HUES6 (cell line): ENCODE data around the gene ZG16.

Experiments used
- H3K27ac ChIP-seq: 2 replicates; pipeline ENCODE4 v1.7.0; 2013; ENCODE audit warnings: low read depth, mild to moderate bottlenecking, low read length, inconsistent platforms
- H3K27me3 ChIP-seq: 2 replicates; pipeline ENCODE4 v1.6.1; 2013; ENCODE audit warnings: low read length; ENCODE audit not compliant: control insufficient read depth, insufficient read depth
- H3K36me3 ChIP-seq: 2 replicates; pipeline ENCODE4 v1.6.1; 2013; ENCODE audit warnings: low read length; ENCODE audit not compliant: control insufficient read depth, insufficient read depth
- H3K4me1 ChIP-seq: 2 replicates; pipeline ENCODE4 v1.6.1; 2013; ENCODE audit warnings: low read length; ENCODE audit not compliant: control insufficient read depth, insufficient read depth
- H3K4me3 ChIP-seq: 2 replicates; pipeline ENCODE4 v1.5.1; 2013; ENCODE audit warnings: low read depth, low read length
- H3K9ac ChIP-seq: one replicate; pipeline ENCODE4 v1.6.1; 2013; ENCODE audit warnings: mild to moderate bottlenecking, low read length
- H3K9me3 ChIP-seq: 2 replicates; pipeline ENCODE4 v1.6.1; 2013; ENCODE audit warnings: low read depth, low read length; ENCODE audit not compliant: control insufficient read depth, insufficient read depth

The ZG16 gene

DNA sequence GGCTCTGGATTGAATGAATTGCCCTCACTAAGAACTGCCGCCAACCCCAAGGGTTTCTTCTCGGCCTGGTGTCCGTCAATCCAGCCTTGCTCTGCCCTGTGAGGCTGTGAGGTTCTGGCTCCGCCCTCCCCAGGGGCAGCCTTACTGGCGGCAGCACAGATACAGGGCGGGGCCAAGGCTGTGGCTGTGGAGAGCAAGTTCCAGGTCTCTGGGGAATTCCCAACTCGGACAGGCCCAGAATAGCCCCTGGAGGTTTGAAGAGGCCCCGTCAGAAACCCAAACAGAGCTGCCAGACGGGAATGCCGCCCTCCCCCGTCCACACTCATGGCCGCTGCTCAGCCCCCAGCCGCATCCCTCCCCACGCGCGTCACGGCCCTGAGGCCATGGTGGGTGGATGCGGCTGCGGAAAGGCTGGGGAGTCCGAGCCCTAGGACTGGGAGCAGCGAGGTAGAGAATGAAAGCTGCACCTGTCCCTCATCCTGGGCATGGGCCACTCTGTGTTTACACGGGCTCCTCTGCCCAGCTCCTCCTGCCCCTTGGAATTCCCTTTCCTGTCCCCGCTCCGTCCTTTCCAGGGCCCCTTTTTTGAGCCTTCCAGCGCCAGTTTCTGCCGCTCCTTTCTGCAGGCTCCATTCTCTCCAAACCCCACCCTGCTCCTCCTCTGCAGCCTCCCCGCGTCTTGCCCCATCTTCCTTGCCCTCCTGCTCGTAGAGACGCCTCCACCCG, 33.3 kb downstream of the ZG16 start:
- H3K36me3 ChIP-seq = peaks cover 27% of the 10 kb centered on the region
- no peaks in the 10 kb centered on the region for H3K9me3 ChIP-seq
- H3K27ac ChIP-seq = peak overlapping the region; percentile 15; the same call in 1 of the 2 replicates
- peak overlapping the region; percentile 68 for H3K4me3 ChIP-seq
- peak overlapping the region; percentile 73 for H3K9ac ChIP-seq
- peaks cover 50% of the 10 kb centered on the region for H3K4me1 ChIP-seq
- H3K27me3 ChIP-seq = no peaks in the 10 kb centered on the region

DNA sequence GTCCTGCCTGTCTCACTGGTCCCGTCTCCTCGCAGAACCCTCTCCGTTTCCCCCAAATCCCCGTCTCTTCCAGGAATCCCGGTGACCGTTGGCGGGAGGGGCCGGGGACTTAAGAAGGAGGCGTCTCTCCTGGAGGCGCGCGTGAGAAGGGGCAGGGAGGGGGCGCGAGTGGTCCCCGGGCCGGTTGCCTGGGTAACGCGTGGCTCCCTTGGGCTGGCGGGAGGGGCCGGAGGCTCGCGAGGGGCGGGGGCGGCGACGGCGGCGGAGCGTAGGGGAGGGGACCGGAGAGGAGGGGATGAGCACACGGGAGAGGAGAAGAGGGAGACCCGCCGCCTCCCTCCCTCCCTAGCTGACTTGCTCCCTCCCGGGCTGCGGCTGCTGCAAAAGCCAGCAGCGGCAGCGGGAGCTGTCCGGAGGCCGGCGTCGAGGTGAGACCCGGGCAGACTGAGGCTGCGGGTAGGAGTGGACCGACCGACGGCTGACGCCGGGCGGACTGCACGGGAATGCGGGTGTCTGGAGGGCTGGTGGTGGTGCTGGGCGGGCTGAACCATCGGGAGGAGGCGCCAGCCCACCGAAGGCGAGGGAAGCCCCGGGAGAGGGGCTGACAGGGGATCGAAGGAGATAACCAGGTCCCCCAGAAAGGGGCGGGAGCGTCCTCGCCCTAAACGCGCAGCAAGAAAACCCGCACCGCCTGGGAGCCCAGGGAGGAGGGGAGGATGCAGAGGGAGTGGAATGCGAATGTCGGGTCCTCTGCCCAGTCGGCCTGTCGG, 34.0 kb downstream of the ZG16 start, which contains the start of gene PRRT2:
Gene PRRT2, plus strand, starts transcription at position 298 of the 770 bp plus-strand sequence. CDS start 862 bp downstream, outside the sequence.
- peaks cover 27% of the 10 kb centered on the region for H3K36me3 ChIP-seq
- H3K9me3 ChIP-seq = no peaks in the 10 kb centered on the region
- no peaks in the 10 kb centered on the region for H3K27me3 ChIP-seq
- peaks cover 50% of the 10 kb centered on the region for H3K4me1 ChIP-seq
- H3K9ac ChIP-seq = peak within 1 kb of the TSS; percentile 73
- H3K27ac ChIP-seq = peak within 1 kb of the TSS; percentile 15; the same call in 1 of the 2 replicates
- peak within 1 kb of the TSS; percentile 68 for H3K4me3 ChIP-seq

DNA sequence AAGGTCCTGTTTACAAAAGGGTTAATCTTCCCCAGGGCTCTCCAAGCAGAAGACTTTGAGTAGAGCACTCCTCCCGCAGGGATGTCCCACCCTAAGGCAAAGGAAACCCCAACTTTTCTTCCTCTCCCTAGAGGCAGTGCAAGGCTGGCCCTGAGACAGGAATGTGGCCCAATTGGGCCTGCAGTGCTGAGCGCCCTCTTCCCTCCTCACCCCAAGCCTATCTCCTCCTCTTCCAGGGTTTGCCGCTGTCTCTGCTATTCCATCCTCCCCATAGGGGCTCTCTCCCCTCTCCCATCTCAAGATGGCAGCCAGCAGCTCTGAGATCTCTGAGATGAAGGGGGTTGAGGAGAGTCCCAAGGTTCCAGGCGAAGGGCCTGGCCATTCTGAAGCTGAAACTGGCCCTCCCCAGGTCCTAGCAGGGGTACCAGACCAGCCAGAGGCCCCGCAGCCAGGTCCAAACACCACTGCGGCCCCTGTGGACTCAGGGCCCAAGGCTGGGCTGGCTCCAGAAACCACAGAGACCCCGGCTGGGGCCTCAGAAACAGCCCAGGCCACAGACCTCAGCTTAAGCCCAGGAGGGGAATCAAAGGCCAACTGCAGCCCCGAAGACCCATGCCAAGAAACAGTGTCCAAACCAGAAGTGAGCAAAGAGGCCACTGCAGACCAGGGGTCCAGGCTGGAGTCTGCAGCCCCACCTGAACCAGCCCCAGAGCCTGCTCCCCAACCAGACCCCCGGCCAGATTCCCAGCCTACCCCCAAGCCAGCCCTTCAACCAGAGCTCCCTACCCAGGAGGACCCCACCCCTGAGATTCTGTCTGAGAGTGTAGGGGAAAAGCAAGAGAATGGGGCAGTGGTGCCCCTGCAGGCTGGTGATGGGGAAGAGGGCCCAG, 34.9 kb downstream of the ZG16 start:
- H3K9me3 ChIP-seq = no peaks in the 10 kb centered on the region
- peak overlapping the region; percentile 68 for H3K4me3 ChIP-seq
- H3K27me3 ChIP-seq = no peaks in the 10 kb centered on the region
- H3K9ac ChIP-seq = peak overlapping the region; percentile 58
- H3K4me1 ChIP-seq = peaks cover 52% of the 10 kb centered on the region
- peaks cover 23% of the 10 kb centered on the region for H3K36me3 ChIP-seq
- no peak overlapping the region for H3K27ac ChIP-seq

DNA sequence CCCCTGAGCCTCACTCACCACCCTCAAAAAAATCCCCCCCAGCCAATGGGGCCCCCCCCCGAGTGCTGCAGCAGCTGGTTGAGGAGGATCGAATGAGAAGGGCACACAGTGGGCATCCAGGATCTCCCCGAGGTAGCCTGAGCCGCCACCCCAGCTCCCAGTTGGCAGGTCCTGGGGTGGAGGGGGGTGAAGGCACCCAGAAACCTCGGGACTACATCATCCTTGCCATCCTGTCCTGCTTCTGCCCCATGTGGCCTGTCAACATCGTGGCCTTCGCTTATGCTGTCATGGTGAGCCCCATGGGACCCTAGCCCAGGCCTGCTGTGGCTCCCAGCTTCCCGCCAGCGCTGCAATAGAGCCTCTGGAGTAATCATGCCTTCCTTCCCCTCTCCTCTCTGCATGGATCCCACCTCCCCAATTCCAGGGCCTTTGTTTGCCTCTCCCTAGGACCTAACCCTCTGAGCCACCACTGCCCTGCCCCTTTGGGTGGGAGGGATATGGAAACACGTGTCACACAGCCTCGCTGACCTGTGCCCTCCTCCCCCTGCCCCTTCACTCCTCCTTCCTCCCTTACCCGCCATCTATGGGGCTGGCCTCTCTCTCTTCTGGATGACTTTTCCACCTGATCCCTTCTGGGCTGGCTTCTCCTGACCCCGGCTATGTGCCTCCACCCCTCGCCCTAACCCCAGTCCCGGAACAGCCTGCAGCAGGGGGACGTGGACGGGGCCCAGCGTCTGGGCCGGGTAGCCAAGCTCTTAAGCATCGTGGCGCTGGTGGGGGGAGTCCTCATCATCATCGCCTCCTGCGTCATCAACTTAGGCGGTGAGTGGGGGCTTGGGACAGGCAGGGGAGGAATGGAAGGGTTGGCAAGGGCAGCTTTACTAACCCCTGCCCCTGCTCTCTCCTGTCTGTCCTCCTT, 35.8 kb downstream of the ZG16 start:
- Histone ChIP-seq H3K9ac (peak overlapping the region; percentile 10), H3K4me3 (peak overlapping the region; percentile 92; the same call in 1 of the 2 replicates), H3K36me3 (peaks cover 23% of the 10 kb centered on the region), H3K9me3 (no peaks in the 10 kb centered on the region), H3K27ac (no peak overlapping the region), H3K4me1 (peaks cover 49% of the 10 kb centered on the region), H3K27me3 (no peaks in the 10 kb centered on the region)

DNA sequence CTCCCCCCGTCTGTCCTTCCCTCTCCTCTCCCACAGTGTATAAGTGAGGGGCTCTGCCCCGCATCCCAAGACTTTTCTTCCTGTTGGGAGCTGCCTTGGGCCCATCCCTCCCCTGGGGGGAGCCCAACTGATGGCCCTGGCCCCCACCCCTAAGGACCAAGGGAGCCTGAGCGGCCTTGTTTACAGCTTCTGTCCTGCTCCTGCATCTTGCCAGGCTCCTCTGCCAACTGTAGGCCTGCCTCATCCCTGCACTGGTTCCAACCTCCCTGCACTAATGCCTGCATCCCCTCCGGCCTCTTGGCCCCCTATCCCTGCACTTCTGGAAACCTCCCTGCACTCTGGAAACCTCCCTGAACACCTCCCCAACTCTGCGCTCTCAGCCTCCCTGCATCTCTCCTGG, 36.5 kb downstream of the ZG16 start:
- no peaks in the 10 kb centered on the region for H3K27me3 ChIP-seq
- H3K9me3 ChIP-seq = no peaks in the 10 kb centered on the region
- H3K27ac ChIP-seq = no peak overlapping the region
- H3K36me3 ChIP-seq = peaks cover 25% of the 10 kb centered on the region
- H3K4me1 ChIP-seq = peaks cover 48% of the 10 kb centered on the region
- H3K9ac ChIP-seq = no peak overlapping the region
- H3K4me3 ChIP-seq = peak overlapping the region; percentile 92

DNA sequence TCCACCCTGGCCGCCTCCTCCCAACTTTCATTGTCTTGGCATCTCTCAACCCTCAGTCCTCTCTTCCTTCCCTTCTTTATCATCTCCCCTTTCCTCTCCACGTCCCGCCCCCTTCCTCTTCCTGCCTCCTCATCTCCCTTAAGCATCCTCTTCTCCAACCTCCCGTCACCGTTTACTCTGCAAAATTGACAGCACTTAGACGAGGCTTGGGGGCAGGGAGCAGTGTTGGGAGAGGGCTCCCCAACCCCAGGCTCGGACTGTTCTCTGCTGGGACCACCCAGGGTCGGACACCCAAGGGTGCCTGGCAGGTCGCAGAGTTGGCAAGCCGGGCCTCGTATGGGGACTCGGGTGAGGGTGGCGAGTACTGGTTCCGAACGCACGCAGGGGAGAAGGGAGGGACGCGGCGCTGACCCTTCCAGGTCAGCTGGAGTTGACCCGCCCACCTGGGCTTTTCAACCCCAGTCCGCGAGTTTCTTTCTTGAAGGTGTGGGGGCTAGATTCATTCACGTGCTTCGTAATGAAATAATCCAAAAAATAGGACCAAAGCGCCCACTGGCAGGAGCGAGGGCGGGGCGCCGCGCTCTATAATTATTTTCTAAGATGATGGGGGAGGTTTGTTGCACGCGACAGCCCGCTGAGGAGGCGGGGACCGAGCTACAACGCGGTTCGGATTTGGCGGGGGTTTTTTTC, 37.1 kb downstream of the ZG16 start:
- no peak overlapping the region for H3K27ac ChIP-seq
- H3K4me3 ChIP-seq = peak overlapping the region; percentile 92
- peaks cover 26% of the 10 kb centered on the region for H3K36me3 ChIP-seq
- H3K9ac ChIP-seq = peak overlapping the region; percentile 53
- no peaks in the 10 kb centered on the region for H3K9me3 ChIP-seq
- H3K27me3 ChIP-seq = no peaks in the 10 kb centered on the region
- H3K4me1 ChIP-seq = peaks cover 49% of the 10 kb centered on the region

DNA sequence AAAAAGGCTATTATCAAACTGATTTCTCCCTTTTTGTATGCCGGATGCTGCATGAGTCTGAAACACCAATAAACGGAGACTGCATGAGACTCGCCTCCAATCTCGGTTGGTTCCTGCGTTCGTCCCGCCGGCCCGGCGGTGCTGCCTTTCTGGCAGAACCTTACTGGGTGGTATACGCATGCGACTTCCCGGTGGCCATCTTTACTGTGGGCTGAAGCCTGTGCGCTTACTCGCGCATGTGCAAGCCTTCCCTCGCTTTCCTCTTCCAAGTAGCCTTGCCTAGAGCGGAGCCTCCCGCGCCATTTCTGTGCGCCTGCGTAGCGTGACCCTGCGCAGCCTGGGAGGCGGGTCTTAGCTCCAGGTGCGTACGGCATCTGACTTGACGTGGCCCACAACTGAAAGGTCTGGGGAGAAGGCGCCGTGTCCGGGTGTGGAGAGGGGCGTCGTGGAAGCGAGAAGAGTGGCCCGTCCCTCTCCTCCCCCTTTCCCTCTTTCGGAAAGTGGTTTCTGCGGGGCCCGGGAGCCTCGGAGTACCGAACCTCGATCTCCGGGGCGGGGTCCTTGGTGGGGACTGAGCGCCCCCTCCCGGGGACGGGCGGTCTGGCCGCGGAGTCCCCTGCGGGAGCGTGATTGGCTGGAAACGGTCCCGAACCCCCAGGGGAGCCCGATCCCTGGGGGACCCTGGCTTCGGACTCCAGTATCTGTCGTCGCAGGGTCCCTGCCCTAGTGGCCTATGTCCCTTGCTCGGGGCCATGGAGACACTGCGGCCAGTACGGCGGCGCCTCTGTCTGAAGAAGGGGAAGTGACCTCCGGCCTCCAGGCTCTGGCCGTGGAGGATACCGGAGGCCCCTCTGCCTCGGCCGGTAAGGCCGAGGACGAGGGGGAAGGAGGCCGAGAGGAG, 38.0 kb downstream of the ZG16 start, which contains the start of gene PAGR1:
Gene PAGR1, plus strand, starts transcription at position 360 of the 901 bp plus-strand sequence. Its CDS starts 374 bp downstream, at position 734.
- H3K9me3 ChIP-seq = no peaks in the 10 kb centered on the region
- peak within 1 kb of the TSS; percentile 74 for H3K27ac ChIP-seq
- H3K36me3 ChIP-seq = peaks cover 31% of the 10 kb centered on the region
- peak within 1 kb of the TSS; percentile 92 for H3K4me3 ChIP-seq
- peak within 1 kb of the TSS; percentile 89 for H3K9ac ChIP-seq
- H3K4me1 ChIP-seq = peaks cover 47% of the 10 kb centered on the region
- H3K27me3 ChIP-seq = no peaks in the 10 kb centered on the region

DNA sequence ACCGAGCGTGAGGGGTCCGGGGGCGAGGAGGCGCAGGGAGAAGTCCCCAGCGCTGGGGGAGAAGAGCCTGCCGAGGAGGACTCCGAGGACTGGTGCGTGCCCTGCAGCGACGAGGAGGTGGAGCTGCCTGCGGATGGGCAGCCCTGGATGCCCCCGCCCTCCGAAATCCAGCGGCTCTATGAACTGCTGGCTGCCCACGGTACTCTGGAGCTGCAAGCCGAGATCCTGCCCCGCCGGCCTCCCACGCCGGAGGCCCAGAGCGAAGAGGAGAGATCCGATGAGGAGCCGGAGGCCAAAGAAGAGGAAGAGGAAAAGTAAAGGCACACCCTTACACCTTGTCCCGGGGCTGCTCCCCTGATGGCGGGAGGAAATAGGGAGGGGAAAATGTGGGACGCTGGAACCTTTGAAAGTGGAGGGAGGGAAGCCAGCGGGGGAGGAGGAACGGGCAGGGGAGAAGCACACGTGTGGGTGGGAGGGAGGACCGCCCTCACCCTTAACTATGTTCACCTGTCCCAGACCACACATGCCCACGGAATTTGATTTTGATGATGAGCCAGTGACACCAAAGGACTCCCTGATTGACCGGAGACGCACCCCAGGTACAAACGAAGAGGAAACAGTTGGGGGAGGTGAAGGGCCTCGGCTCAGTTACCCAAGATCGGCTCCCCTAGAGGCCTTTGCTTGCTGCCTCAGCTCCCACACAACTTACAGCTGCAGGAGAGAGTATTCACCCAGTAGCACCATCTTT, 38.8 kb downstream of the ZG16 start:
- Histone ChIP-seq H3K27me3 (no peaks in the 10 kb centered on the region), H3K4me1 (peaks cover 53% of the 10 kb centered on the region), H3K9me3 (no peaks in the 10 kb centered on the region), H3K4me3 (peak overlapping the region; percentile 92), H3K27ac (peak overlapping the region; percentile 74), H3K9ac (peak overlapping the region; percentile 89), H3K36me3 (peaks cover 31% of the 10 kb centered on the region)
